ENCODE data around the gene MOB4. TPM values are rescaled to one million over a fixed set of nuclear protein-coding genes. Genes with fewer than 3 reads are reported as not detected.

The MOB4 gene
- total RNA-seq (20.1 and 20.8 TPM in 2 replicates), polyA plus RNA-seq (12.6 and 15.6 TPM in 2 replicates), polyA minus RNA-seq (9.8 and 13.8 TPM in 2 replicates)
- total RNA-seq (2013): 35.4 TPM

GRCh38 chr2:197515739-197516392, at the start of gene MOB4:
MOB4 (plus strand) TSS chr2:197516066; CDS start chr2:197516087, 21 bp downstream.
- peaks cover 0 to 6% (median 0%) of the 10 kb centered on the region in 3 donors for H3K9me3 ChIP-seq (ENCODE audit: control extremely low read depth in 1 of 3, control insufficient read depth in 2 of 3, insufficient read depth in 1 of 3, low read length in 2 of 3)
- ChIA-PET CTCF (interaction anchor here (0.9 to 1.4 kb wide), 3 partner anchors 14 to 263 kb away, joined by 4 to 5 read pairs (median 4); partner anchors contain the start of gene SF3B1), POLR2A (interaction anchor here (1.1 to 3.3 kb wide), 4 partner anchors 15 to 81 kb away, joined by 3 to 62 read pairs (median 7); partner anchors contain the start of genes COQ10B, HSPD1, HSPE1 and SF3B1)
- no peaks in the 10 kb centered on the region for H3K27me3 ChIP-seq (replicated peaks in 1 of 4; ENCODE audit: control extremely low read depth in 1 of 4, control insufficient read depth in 3 of 4, insufficient read depth in 4 of 4, low read length in 3 of 4)
- H3K4me1 Mint-ChIP-seq: peaks cover 41% of the 10 kb centered on the region
- peaks cover 98% of the 10 kb centered on the region for H3K79me2 ChIP-seq (ENCODE audit: control insufficient read depth, insufficient read depth, low read length)
- DNase-seq (peak; percentile 98), ATAC-seq (ENCODE audit: low read depth) (peak; percentile 95)
- H3K4me2 ChIP-seq (replicated peaks; ENCODE audit: low read depth, low read length, poor library complexity, severe bottlenecking): peak within 1 kb of the TSS; percentile 80
- peaks cover 10 to 17% of the 10 kb centered on the region in 2 donors for H3K4me1 ChIP-seq (ENCODE audit: control insufficient read depth in 2 of 2, insufficient read depth in 2 of 2, low read length in 2 of 2)
- peak within 1 kb of the TSS; percentile 91 for H3K27ac Mint-ChIP-seq
- peak within 1 kb of the TSS; percentile 90 for H3K9ac ChIP-seq (ENCODE audit: low read length)
- peak within 1 kb of the TSS; percentile 92 to 96 for H3K27ac ChIP-seq (ENCODE audit: low read length in 2 of 2)
- H2AFZ ChIP-seq (ENCODE audit: insufficient read depth, low read depth, low read length, poor library complexity, severe bottlenecking): peak within 1 kb of the TSS; percentile 89
- peak within 1 kb of the TSS; percentile 79 to 90 (median 85) for H3K4me3 ChIP-seq (ENCODE audit: control extremely low read depth in 1 of 5, extremely low read depth in 1 of 5, insufficient read depth in 1 of 5, low read depth in 2 of 5, low read length in 4 of 5)
- H4K20me1 ChIP-seq (ENCODE audit: control insufficient read depth, insufficient read depth, low read length, poor library complexity, severe bottlenecking): no peaks in the 10 kb centered on the region
- peak within 1 kb of the TSS; percentile 97 for H3K4me3 Mint-ChIP-seq
- H3K9me3 Mint-ChIP-seq (ENCODE audit: insufficient read depth): peaks cover 2% of the 10 kb centered on the region
- TF ChIP-seq CTCF (IDR thresholded peaks at IDR 0.05): no peak
- no peak for TF ChIP-seq EZH2 (IDR thresholded peaks at IDR 0.05; ENCODE audit: borderline replicate concordance, insufficient read depth, low read depth, low read length, poor library complexity, severe bottlenecking)
- no peaks in the 10 kb centered on the region for H3K27me3 Mint-ChIP-seq
- under 1% methylated on average over 66 of the region's 66 CpGs for WGBS (ENCODE audit: insufficient coverage)
- intact Hi-C loops (cut with micrococcal nuclease): loop anchor here (1.0 to 10.0 kb wide), 5 partner anchors 16 to 1341 kb away; partner anchors contain the start of genes COQ10B, HSPE1, SF3B1 and STK17B
- peaks cover 0 to 2% of the 10 kb centered on the region in 2 experiments for H3K36me3 ChIP-seq (replicated peaks in 1 of 2; ENCODE audit: control extremely low read depth in 1 of 2, control insufficient read depth in 1 of 2, extremely low read depth in 1 of 2, insufficient read depth in 2 of 2, low read length in 1 of 2)

- Histone ChIP-seq H2AFZ (ENCODE audit: insufficient read depth, low read depth, low read length, poor library complexity, severe bottlenecking) (no peak overlapping the region), H3K27ac (ENCODE audit: low read length in 2 of 2) (no peak overlapping the region), H3K4me2 (replicated peaks; ENCODE audit: low read depth, low read length, poor library complexity, severe bottlenecking) (no peak overlapping the region), H3K4me3 (ENCODE audit: control extremely low read depth in 1 of 5, extremely low read depth in 1 of 5, insufficient read depth in 1 of 5, low read depth in 2 of 5, low read length in 4 of 5) (no peak overlapping the region), H4K20me1 (ENCODE audit: control insufficient read depth, insufficient read depth, low read length, poor library complexity, severe bottlenecking) (no peaks in the 10 kb centered on the region), H3K27me3 (replicated peaks in 1 of 4; ENCODE audit: control extremely low read depth in 1 of 4, control insufficient read depth in 3 of 4, insufficient read depth in 4 of 4, low read length in 3 of 4) (no peaks in the 10 kb centered on the region), H3K4me1 (ENCODE audit: control insufficient read depth in 2 of 2, insufficient read depth in 2 of 2, low read length in 2 of 2) (no peaks in the 10 kb centered on the region), H3K9ac (ENCODE audit: low read length) (no peak overlapping the region), H3K79me2 (ENCODE audit: control insufficient read depth, insufficient read depth, low read length) (peaks cover 10% of the 10 kb centered on the region), H3K9me3 (ENCODE audit: control extremely low read depth in 1 of 3, control insufficient read depth in 2 of 3, insufficient read depth in 1 of 3, low read length in 2 of 3) (no peaks in the 10 kb centered on the region), H3K36me3 (replicated peaks in 1 of 2; ENCODE audit: control extremely low read depth in 1 of 2, control insufficient read depth in 1 of 2, extremely low read depth in 1 of 2, insufficient read depth in 2 of 2, low read length in 1 of 2) (peaks cover 10 to 61% of the 10 kb centered on the region in 2 experiments)
- Mint-ChIP-seq H3K9me3 (ENCODE audit: insufficient read depth) (no peaks in the 10 kb centered on the region), H3K27me3 (no peaks in the 10 kb centered on the region), H3K4me3 (no peak overlapping the region), H3K4me1 (no peaks in the 10 kb centered on the region), H3K27ac (no peak overlapping the region)
- ChIA-PET CTCF (no interaction called here), POLR2A (interaction anchor here (0.7 kb wide), 1 partner anchor 76 kb away, joined by 3 read pairs; no protein-coding TSS in a partner anchor)
- intact Hi-C loops (cut with micrococcal nuclease): no loop called here
- ATAC-seq (ENCODE audit: low read depth) (no peak), DNase-seq (no peak)
- 100% methylated on average over 4 of the region's 5 CpGs for WGBS (ENCODE audit: insufficient coverage)
- TF ChIP-seq EZH2 (IDR thresholded peaks at IDR 0.05; ENCODE audit: borderline replicate concordance, insufficient read depth, low read depth, low read length, poor library complexity, severe bottlenecking) (no peak), CTCF (IDR thresholded peaks at IDR 0.05) (no peak)
Measured at GRCh38 chr2:197472166-197472565, 43.7 kb upstream of the MOB4 start.
